HG02970 (cell line): Measurements from ENCODE around the gene SH3PXD2A.

ENCODE experiments used
- ATAC-seq: cut with Tn5 transposase; IDR thresholded peaks from one replicate; pipeline ENCODE4 v1.9.1; 2021; ENCODE audit warnings: mild to moderate bottlenecking, moderate library complexity, moderate number of reproducible peaks; ENCODE audit not compliant: unreplicated experiment, low FRiP score

Gene SH3PXD2A

DNA sequence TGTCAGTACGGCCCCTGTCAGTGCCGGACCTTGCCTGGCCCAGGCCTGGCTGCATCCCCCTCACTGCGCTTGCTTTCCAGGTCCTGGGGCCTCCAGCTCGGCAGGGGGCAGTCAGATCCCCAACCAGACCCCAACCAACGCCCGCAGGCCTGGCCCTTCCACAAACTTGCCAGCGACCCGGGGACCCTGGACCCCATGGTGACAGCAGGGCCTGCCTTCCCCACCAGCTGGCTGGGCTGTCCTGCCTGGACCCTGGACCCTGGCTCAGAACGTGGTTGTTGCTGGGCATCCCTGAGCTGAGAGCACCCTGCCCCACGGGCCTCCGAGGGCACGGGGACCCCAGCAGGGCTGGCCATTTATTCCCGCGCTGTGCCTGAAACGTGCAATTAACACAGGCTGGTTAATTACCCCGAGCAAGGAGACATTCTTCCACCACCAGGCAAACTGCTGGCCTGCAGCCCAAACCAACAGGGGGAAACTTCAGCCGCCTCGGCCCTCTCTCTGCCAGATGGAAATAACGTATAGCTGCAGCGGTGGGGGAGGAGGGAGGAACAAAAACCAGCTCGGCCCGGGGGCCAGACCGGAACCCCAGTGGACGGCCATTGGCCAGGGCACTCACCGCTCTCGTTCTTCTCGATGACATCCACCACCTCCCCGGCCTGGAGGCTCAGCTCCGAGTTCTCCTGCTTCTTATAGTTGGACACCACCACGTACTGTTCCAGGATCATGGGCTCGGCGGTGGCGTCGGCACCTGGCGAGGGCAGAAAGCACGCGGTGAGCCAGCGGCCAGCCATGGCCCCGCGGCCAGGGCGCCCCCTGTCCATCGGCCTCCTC is 194.8 kb downstream of the SH3PXD2A start:
- no peak for ATAC-seq

DNA sequence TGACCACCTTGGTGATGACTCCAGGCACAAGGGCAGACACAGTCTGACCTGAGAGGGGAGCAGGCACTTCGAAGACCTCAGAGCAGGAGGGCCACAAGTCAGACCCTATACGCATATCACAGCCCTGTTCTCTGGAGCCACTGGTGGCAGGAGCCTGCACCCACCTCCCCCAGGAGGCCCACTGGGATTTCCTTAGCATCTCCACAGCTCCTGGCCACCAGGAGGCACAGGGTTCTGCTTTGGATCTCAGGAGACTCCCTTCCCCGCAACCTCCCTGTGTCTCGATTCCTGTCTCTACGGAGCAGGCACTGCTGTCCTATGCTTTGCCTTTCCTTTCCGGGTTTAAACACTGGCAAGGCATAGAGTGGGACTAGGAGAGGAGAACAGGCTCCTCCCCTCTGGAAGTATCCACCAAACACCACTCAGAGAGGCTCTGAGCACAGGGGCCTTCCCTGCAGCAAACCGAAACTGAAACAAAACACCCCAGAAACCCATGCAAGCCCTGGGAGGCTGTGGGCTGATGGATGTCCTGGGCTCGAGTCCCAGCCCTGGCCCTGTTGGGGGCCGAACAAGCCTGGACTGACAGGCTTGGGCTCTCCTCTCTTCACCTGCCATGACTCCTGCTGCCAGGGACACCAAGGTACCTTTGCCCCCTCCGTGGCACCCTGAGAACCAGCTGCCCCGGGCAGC is 195.6 kb downstream of the SH3PXD2A start:
- ATAC-seq: no peak

DNA sequence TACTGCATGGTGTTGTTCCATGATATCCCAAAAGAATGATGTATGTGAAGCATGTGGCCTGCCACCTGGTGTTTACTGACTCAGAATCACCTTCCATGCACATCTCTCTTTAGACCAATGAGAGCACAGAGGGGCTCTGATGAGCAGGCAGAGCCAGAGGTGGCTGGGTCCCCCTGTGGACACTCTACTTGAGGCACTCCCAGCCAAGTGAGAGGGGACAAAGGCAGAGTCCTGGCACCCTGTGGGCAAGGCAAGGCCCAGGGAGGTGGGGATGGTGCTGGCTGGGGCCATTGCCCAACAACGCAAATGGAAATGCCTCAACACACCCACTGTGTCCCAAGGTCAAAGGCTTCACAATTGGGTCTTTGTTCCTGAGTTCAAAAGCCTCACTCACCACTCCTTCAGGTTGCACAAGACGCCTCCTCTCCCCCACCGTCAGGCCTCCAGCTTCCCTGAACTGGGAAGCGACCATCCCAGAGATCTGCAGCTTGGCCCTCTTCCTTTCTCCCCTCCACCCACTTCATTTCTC is 197.3 kb downstream of the SH3PXD2A start:
- no peak for ATAC-seq

DNA sequence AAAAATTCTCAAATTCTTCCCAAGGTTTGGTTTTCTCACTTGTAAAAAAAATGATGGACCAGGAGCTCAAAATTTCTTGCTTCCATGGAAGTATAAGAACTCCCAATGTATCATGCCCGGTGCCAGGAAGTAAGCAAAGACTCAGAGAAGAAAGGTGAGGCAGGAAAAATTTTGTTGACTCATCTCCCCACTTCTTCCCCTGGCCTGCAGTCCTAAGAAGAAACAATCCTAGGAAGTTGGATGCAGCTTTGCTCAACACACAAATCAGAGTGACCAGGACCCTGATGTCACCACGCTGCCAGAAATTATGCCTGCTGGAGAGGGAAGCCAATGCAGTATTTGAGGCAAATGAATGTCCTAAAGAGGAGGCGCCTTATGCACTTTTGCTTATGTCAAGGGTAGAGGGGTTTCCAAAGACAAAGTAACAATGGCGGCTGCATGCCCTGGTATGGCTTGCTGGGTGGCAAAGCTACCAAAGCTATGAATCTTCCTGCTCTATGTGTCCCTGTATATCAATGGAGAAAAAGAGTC is 198.2 kb downstream of the SH3PXD2A start:
- ATAC-seq: no peak

DNA sequence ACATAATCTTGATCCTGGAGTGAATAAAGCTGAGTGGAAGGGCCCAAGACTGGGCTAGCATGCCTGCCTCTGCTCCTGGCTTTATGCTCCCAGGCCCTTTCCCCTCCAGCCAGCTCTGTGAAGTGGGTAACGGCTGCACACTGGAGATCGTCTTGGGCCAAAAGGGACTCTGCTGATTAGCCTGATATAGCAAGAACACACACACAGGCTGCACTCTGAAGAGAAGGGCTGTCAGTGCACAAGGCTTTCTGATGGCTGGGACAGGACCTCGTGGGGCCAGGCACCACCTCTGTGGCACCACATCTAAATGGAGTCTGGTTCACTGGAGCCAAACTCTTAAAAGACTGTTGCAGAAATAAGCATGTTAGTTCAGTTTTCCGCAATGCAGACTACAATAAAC is 200.5 kb downstream of the SH3PXD2A start:
- no peak for ATAC-seq

DNA sequence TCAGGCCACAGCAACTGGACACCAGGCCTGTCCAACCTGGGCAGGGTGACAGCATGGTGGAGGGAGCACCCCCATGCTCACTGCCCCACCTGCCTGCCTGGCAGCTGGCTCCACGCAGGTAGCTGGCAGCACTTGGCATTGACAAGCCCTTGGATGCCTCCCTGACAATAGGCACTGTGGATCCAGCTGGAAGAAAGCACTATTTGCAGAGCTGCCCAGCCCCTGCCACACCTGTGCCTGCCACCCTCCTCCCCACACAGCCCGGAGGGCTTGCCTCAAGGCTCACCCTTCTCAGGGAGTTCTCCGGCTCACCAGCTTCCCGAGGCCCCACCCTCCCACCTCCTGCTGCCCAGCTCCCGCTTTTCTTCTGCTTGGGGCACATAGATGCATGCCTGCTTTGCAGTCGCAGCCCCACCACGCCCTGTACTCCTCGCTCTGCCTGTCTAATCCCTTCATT is 201.8 kb downstream of the SH3PXD2A start:
- ATAC-seq: no peak

DNA sequence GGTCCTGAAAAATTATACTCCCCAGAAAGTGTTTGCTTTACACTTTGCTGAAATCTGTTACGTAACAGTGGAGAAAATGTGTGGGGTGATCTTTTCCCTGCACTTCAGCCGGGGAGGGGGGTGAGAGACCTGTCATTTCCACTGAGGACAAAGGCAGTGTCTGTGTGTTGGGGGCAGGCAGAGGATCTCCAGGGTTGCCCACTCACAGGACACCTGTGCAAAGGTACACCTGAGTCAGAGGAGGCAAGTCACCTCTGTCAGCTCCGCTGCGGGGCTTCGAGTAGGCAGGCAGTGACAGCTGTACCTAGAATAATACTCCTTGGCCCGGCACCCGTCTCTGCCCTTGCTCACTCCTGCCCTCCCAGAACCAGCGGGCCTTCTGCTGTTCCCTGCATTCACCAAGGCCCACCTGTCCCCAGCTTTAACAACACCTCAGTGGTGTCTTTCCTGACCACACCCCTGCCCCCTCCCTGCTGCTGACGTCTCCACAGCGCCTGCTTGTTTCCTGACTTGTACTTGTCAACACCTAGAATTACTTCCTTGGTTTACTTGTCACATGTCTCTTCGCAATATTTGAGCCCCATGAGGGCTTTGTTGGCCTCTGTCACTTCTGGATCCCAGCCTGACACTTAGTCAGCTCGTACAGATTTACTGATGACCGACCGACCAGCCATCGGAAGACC is 202.6 kb downstream of the SH3PXD2A start:
- ATAC-seq: no peak

DNA sequence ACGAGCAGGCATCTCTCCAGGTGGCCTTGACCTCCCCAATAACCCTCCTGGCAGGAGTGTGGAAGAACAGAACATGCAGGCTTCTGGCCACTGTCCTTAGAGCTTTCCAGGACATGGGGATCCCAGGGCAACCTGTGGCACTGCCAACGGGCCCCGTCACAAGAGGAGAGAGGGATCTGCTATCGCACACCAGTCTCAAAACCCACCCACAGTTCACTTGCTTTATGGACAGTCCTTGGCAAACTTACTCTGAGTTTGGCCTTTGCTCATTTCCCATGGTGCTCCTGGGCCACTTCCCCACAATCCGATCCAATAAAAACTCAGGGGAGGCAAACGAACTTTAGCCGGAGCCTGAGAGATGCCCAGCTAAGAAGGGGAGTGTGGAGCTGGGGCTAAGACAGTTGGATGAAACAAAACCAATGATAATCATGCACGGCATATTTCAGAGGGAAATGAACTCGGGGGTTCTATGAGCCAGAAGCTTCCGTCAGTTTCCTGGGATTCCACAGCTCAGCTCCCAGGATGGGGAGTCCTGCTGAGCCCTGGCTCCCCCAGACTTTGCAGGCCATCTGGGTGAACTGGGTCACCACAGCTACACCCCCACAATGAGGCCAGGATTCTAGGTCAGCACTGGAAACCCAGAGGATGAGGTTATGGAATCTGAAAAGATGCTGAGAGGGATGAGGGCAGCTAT is 203.4 kb downstream of the SH3PXD2A start:
- no peak for ATAC-seq

DNA sequence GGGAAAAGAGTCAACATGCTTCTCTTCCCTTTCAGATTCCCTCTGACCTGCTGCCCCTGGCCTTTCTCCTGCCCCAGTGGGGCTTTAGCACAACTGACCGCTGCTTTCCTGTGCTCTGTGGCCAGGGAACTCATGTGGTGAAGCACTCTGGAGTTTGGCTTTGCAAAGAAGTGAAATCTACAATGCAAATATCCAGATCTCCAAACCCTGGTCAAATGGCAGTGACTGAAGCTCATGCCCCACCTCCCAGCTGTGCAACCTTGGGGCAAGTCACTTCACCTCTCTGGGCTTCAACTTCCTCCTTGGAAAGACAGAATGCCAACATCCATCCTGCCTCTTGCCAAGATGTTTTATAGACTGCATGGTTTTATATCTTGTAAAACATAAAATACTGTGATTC is 204.0 kb downstream of the SH3PXD2A start:
- ATAC-seq: no peak

DNA sequence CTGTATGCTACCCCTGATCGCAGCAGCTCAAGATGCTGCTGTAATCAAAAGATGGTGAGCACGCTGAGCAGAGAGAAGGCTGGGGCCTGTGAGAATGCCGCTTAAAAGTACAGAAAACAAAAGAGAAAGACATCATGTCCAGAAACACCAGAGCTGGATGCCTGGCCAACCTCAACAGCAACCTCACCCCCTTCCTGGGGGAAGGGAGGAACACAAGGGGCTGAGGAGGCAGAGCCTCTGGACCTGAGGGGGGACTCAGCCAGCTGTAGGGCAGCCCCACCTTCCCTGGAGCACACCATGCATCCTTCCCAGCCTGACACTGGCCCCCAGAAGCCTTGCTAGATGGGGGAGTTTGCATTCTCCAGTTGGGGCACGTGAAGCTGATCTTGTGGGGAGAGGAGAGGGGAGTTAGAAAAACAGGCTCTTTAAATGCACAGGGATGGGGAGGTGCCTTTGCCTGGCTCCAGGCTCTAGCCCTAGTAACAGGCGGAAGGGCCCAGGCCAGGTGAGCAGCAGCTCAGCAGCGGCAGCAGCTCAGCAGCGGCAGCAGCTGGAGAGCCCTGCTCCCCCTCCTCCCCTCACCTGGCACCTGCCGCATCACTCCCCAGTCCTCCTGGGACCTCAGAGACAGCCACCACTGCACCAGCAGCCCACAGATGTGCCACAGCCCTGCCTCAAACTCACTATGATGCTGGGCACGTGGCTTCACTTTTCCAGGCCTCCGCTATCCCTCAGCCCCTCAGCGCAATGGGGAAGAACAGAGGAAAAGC is 205.5 kb downstream of the SH3PXD2A start:
- ATAC-seq: no peak

DNA sequence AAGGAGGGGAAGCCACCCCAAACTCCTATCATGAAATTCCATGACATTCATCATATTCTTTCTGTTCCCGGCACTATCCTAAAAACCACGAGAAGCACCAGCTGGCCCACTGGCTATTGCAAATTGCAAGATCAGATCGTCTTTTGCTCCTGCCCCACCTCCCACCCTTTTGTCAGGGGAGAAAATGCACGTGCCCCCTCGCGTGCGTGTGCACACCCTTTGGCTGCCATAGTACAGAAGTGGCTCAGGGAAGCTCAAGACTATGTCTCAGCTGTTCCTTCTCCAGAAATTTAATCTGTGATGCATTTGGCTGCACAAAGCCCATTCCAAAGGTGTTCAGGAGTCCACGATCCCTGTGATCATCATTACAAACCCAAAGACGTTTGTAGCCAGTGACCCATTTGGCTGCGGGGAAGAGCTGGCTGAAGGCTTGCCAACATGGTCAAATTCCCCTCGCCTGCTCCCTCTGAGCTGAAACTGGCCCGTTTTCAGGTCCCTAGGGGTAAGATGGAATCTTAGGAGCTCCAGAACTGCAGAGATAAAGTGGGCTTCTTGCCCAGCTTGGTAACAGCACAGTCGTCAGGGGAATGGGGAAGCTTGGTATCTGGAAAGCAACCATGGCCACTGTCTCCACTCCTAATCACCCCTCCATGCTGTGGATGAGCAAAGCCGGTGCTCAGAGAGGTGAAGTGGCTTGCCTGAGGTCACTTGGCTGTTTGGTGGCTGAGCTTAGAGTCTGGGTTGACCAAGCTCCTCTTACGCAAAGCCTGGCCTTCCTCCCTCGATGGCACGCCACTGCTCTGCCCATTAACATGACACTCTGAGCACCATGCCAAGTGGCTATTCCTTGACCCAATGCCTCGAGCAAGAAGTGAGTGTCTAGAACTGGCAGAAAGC is 206.5 kb downstream of the SH3PXD2A start:
- ATAC-seq: no peak

DNA sequence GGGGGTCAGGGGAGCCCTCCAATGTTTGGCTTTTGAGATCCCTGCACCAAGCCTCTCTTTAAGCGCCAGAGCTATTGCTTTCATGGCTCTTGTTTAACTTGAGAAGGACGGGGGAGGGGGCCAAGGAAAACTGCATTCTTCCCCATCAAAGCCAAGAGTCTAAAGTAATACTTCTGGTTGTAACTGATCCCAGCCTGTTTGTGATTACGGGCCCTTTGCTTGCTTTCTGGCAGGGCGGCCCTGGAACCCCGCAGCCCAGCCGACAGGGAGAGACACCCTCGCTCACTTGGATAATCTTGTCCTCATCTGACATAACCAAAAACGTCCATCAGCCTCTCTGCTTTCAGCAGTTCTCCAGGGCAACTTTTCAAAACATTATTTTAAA is 207.1 kb downstream of the SH3PXD2A start:
- no peak for ATAC-seq

DNA sequence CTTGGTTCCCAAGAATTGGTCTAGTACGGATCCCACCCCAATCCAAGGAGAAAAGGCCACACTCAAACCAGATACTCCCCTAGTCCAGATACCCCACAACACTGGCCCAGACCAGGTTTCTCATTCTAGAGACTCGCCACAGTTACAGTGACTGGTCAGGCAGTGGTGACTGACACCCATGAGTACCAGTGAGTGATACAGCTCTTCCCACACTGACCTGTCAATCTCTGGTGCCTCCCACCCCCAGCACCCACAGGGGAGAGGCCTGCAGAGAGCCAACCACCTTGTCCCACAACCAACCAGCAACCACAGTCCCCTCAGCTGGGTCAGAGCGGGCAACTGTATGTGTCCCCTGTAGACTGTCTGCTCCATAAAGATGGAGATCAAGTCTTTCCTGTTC is 209.1 kb downstream of the SH3PXD2A start:
- ATAC-seq: no peak

DNA sequence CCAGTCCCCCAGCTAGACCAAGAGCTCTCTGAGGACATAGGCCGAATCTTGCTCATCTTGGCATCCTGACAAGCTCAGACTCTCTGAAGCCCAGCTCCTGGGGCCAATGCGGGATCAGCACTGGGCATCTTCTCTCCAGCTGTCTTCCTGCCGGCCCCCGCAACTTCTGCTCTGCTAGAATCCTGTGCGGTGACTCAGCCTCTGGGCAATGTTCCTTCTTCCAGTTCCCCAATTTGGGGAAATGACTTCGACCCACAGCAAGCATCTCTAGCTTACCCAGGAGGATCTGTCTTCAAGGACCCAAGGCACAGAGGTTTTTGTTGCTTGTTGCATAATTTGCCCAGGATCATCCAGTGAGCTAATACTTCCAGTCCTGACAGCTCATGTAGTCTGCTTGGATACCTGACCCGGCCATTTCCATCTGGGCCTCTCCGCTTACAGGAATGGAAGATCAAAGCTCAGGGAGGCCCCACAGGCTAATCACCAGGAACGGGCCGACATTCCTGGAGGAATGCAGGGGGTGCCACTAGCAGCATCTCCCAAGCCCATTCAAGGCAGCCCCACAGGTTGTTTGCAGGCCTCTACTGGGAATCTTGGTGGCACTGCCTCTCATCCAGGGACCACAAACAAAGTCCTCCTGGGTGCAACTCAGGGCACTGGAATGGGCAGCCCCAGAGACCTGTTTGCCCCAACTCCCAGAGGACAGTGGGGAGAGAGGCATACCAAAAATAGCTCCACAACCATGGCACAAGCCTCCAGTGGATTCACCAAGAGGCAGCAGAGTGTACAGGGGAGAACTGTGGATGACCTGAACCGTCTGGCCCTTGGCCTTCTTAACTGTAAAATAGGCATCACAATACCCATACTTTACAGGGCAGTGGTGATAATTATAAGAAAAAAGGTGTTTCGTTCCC is 210.0 kb downstream of the SH3PXD2A start:
- ATAC-seq: no peak

DNA sequence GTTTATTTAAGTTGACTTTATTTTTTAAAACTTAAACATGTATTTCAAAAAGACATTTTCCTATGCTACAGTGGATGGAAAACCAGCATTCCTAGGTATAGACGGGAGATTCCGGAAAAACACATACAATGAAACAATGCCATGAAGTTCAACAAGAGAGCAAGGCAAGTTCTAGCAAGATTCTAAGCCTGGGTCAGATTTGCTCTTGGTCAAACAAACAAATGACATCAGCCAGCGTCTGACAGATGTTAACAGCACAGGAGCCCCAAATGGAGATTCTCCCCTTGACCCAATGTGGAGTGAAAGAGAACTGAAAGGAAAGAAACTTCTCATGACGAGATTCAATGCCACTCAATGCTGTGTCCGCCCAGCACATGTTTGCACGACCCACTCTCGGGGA is 212.0 kb downstream of the SH3PXD2A start:
- no peak for ATAC-seq

DNA sequence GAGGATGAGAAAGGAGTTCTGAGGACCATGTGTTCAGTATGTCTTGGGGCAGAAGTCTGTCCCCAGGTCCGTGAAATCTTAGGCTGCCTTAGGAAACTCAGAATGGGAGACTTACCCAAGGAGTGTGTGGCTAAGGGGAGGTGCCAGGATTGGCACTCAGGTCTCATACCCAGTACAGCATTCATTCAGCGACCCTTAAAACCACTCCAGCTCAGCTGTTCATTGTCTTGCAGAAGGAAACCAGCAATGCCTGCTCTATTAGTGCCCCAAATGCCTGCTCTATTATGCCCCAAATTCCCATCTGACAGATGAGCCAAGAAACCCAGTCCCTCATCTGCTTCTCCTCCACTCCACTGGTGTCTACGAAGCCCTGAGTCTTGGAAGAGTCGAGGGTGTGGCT is 214.1 kb downstream of the SH3PXD2A start:
- ATAC-seq: no peak

DNA sequence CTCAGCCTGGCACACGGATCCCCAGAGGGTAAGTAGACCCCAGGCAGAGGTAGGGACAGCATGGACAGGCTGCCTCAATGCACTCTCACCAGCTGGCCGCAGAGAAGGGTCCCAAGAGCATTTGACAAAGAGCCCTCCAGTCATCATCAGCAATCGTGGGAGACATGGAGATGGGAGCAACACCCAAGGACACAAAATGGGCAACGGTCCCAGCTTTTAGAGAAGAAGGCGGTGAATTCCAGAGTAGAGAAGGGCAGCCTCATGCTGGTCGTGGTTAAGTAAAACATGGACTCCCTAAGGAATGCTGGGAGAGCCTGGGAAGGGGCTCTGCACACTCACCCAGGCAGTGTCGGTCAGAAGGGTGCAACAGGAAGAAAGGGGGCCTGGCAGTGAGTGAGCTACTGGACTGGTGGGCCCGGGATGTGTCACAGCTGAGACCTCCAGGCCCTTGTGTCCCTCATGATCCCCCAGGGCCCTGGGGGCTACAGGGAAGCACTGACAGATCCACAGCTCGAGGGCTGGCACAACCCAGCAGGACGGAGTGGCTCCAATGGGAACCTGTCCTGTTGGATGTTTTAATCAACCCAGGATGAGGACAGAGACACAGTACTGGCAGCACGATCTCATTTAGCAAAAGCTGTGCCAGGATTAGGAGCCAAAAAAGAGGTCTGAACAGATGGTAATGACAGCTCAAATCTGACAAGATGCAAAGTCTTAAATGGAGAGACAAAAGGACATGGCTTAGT is 214.8 kb downstream of the SH3PXD2A start:
- no peak for ATAC-seq
